Measurements from ENCODE around the gene WDR31. TPM values are rescaled to one million over a fixed set of nuclear protein-coding genes. Genes with fewer than 3 reads are reported as not detected.
"Not testable (repeated sequence)": the region's sequence is repeated elsewhere in the genome, so short reads cannot be mapped to it uniquely, and the experiment has no call there.

Gene WDR31
- total RNA-seq, 1 donor from 2014 or later, result 1.7 TPM

GRCh38 chr9:113368348-113368981, 28.4 kb upstream of the WDR31 start:
- no peak for DNase-seq

DNA sequence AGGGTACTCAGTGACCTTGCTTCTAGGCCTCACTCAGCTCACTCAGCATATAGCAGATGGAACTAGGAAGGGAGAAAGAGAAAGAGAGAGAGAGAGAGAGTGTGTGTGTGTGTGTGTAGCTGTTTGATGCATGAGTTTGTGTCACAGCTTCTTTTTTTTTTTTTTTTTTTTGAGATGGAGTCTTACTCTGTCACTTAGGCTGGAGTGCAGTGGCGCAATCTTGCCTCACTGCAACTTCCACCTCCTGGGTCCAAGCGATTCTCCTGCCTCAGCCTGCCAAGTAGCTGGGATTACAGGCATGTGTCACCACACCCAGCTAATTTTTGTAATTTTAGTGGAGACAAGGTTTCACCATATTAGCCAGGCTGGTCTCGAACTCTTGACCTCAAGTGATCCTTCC, 25.6 kb upstream of the WDR31 start:
- not testable (repeated sequence) for DNase-seq

DNA sequence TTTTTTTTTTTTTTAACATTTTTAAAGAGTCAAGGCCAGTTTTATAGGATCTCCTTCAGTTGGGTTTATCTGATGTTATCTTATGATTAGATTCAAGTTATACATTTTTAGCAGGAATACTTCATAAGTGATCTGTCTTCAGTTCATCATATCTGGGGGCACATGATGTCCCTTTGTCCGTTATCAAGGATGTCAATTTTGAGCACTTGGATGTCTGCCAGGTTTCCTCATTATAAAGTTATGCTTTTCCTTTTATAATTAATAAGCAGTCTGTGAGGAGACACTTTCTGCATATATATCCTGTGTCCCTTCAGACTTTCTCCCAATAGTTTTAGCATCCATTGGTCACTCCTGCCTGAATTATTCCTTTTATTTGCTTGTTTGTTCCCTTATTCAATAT, 24.9 kb upstream of the WDR31 start:
- no peak for DNase-seq

GRCh38 chr9:113363336-113363735, 23.3 kb upstream of the WDR31 start:
- DNase-seq, result no peak

GRCh38 chr9:113361304-113362018, 21.4 kb upstream of the WDR31 start:
- DNase-seq, result peak; percentile 13

GRCh38 chr9:113360242-113360842, 20.3 kb upstream of the WDR31 start:
- no peak for DNase-seq

GRCh38 chr9:113359385-113359784, 19.3 kb upstream of the WDR31 start:
- no peak for DNase-seq

GRCh38 chr9:113356686-113357292, 16.7 kb upstream of the WDR31 start:
- no peak for DNase-seq

DNA sequence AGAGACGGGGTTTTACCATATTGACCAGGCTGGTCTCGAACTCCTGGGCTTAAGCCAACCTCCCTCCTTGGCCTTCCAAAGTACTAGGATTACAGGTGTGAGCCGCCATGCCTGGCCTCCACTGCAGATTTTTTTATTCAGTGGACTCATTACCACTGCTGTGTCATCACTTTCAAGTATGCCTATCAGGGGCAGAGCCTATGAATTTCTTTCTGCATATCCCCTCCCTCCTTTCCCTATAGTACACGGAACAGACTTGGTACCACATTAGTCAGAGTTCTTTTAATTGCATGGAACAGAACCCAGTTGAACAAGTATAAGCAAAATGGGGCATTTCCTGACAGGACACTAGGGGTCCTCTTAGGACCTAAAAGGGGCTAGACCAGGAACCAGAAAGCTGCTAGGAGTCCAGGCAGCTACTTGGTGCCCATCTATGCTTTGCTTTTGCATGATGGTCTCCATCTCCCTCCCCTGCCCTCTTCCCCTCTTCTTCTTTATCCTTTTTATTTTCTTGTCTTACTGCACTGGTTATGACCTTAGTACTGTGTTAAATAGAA, 15.0 kb upstream of the WDR31 start:
- no peak for DNase-seq

DNA sequence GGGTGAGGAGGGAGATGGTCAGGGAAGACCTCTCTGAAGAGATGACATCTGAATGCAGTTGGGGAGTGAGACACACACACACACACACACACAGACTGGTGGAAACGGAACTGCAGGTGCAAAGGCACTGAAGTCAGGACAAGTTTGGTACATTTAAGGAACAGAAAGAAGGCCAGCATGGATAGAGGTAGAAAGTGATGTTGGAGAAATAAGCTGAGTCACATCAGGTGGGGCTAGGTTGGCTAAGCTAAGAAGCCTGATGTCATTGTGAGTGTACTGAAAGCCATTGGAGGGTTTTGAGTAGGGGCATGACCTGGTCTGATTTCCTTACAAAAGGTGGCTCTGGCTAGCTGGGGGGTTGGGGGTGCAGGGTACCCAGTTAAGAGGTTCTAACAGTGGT, 12.3 kb upstream of the WDR31 start:
- DNase-seq, result no peak

GRCh38 chr9:113352006-113352405, 11.9 kb upstream of the WDR31 start:
- DNase-seq, result no peak

DNA sequence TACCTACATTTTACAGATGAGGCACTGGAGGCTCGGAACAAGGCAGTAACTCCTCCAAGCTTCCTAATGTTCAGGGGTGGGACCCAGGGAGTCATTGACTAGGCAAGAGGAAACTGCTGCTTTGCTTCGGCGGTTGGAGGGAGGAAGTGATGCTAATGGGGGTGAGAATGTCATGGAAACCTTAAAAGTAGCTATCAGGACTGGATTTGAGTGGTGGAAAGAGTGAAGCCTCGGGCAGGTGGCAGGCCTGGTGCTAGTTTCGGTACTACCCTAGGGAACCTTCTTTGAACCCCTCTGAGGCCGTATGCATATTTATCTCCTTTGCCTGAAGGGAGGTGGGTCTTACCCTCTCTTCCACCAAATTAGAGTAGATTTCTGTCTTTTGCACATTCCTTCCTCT, 10.9 kb upstream of the WDR31 start:
- no peak for DNase-seq

- no peak for DNase-seq
Measured at GRCh38 chr9:113350107-113350661, 10.1 kb upstream of the WDR31 start.

DNA sequence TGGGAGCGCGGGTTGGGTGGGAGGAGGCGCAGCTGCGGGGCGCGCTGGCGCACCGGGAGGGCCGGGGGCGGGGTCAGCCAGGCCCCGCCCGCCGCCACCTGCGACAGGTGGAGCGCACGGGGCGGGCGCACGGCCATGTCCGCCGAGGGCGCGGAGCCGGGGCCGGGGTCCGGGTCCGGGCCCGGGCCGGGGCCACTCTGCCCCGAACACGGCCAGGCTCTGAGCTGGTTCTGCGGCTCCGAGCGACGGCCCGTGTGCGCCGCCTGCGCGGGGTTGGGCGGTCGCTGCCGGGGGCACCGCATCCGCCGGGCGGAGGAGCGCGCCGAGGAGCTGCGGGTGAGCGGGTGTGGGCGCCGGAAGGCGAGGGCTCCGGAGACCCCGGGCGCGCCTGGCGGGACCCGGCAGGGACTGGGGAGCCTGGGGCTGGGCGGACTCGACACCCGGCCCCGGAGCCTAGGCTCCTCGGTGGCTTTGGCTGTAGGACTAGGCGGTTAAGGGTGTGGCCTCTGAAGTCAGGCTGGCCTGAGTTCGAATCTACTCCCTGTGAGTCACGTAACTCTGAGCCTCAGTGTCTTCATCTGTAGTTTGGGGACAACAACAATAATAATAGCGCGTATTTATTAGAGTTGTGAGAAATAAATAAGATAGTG, 9.5 kb upstream of the WDR31 start, which contains the start of gene BSPRY:
Gene BSPRY, plus strand, starts transcription at position 97 of the 650 bp plus-strand sequence. Its CDS starts 39 bp downstream, at position 136.
- DNase-seq, result no peak

DNA sequence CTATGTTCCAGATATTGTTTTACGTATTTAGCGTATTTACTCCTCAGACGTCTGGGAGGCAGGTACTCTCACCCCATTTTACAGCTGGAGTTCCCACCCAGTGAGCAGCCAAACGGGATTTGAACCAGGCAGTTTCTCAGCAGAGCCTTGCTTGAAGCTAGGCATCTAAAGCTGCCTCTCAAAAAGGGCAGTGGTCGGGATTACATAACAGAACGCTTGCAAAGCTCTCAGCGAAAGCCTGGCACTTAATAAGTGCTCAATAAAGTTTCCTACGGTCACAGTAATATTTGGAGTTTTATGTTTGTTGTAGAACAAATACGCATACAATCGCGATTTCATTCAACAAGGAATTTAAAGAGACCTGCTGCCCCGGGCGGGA, 9.0 kb upstream of the WDR31 start:
- no peak for DNase-seq

DNA sequence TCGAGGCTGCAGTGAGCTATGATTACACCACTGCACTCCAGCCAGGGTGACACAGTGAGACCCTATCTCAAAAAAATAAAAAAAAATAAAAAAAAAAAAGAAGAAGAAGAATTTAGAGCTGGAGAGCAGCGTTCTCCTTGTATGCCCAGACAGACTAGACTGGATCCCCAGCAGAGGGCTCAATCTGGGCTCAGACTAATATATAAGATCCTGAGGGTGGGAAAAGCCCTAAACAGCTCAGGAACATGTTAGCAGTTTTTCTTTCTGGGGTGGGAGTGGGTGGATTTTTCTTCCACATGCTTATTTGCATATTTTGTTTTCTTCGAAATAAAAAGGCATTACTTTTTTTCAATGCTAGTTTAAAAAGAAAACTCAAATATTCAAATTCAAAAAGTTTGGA, 8.4 kb upstream of the WDR31 start:
- no peak for DNase-seq

GRCh38 chr9:113345671-113346070, 5.6 kb upstream of the WDR31 start:
- DNase-seq, result no peak

DNA sequence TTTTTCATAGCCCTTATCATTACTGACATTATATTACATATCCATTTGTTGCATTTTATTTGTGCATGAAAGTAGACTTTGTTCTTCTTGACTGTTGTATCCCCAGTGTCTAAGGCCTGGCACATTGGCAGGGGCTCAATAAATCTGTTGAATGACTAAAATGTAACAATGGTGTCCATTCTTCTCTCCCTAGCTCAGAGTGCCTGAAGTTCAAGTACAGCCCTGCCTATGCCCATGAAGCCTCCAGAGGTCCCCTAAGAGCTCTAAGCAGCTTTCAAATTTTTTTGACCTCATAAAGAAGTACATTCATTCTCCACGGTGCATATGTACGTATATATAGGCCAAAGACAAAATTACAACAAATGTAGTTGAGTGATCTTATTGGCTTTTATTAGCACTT, 5.1 kb upstream of the WDR31 start:
- DNase-seq, result no peak

DNA sequence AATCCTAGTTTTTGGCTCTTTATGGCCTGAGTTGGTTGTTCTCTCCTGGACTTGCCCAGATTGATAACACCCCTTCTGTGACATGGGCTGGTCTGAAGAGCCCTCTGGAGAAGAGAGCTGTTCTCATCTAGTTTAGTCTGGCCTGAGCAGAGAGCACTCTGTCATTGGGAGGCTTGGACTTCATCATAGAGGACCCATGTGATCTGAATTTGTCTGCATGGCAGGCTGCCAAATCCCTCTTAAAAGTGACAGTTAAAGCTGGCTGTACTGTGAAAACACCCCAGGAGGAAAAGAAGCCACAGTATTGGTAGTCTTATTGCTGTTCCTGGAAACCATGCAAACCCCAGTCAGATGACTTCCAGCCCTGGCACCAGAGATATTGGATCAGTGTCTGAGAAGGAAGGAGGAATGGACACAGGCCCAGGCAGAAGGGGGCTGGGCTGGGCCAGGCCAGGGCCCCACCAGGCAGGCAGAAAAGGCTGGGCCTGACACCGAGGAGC, 3.7 kb upstream of the WDR31 start:
- peak; percentile 84 for DNase-seq

GRCh38 chr9:113341712-113342410, 1.8 kb upstream of the WDR31 start:
- no peak for DNase-seq

GRCh38 chr9:113337714-113338113, 2.4 kb downstream of the WDR31 start:
- DNase-seq, result no peak
